ENCODE measurements around the gene BIRC3. TPM values are rescaled to one million over a fixed set of nuclear protein-coding genes. Genes with fewer than 3 reads are reported as not detected.
A peak's percentile ranks its signal among the peaks of the same experiment; 100 is the strongest.

The BIRC3 gene
- total RNA-seq, 4 donors from 2014 or later: 10.6 to 19.0 (median 14.0) TPM

GRCh38 chr11:102316346-102316904, 859 bp upstream of the BIRC3 start:
- Histone ChIP-seq H3K27me3 (no peaks in the 10 kb centered on the region), H3K36me3 (no peaks in the 10 kb centered on the region), H3K4me1 (peaks cover 0 to 81% (median 9%) of the 10 kb centered on the region in 3 donors), H3K9me3 (no peaks in the 10 kb centered on the region), H3K27ac (peak overlapping the region in 3 of 4 donors; percentile 28 to 91 (median 86)), H3K4me3 (no peak overlapping the region)
- no peak for TF ChIP-seq EP300 (IDR thresholded peaks at IDR 0.05)
- no peak for TF ChIP-seq POLR2A (IDR thresholded peaks at IDR 0.05)
- 55 to 66% methylated on average over 4 of the region's 4 CpGs for WGBS, 2 donors (ENCODE audit: low coverage in 1 of 2)
- ATAC-seq: no peak

- Histone ChIP-seq H3K9me3 (no peaks in the 10 kb centered on the region), H3K36me3 (no peaks in the 10 kb centered on the region), H3K4me3 (peak overlapping the region; percentile 67 to 71), H3K27me3 (no peaks in the 10 kb centered on the region), H3K27ac (peak overlapping the region; percentile 45 to 91 (median 83)), H3K4me1 (peaks cover 0 to 85% (median 11%) of the 10 kb centered on the region in 3 donors)
- no peak for TF ChIP-seq POLR2AphosphoS5 (IDR thresholded peaks at IDR 0.05)
- TF ChIP-seq, protein P1, sequence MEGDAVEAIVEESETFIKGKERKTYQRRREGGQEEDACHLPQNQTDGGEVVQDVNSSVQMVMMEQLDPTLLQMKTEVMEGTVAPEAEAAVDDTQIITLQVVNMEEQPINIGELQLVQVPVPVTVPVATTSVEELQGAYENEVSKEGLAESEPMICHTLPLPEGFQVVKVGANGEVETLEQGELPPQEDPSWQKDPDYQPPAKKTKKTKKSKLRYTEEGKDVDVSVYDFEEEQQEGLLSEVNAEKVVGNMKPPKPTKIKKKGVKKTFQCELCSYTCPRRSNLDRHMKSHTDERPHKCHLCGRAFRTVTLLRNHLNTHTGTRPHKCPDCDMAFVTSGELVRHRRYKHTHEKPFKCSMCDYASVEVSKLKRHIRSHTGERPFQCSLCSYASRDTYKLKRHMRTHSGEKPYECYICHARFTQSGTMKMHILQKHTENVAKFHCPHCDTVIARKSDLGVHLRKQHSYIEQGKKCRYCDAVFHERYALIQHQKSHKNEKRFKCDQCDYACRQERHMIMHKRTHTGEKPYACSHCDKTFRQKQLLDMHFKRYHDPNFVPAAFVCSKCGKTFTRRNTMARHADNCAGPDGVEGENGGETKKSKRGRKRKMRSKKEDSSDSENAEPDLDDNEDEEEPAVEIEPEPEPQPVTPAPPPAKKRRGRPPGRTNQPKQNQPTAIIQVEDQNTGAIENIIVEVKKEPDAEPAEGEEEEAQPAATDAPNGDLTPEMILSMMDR (IDR thresholded peaks at IDR 0.05): no peak
- no peak for TF ChIP-seq POLR2A (IDR thresholded peaks at IDR 0.05)
- no peak for TF ChIP-seq EP300 (IDR thresholded peaks at IDR 0.05)
- ATAC-seq: peak; percentile 10
- WGBS, 2 donors (ENCODE audit: low coverage in 1 of 2): 28 to 34% methylated on average over 7 of the region's 7 CpGs
These were observed 452 bp downstream of the BIRC3 start for GRCh38 chr11:102317768-102318103.

DNA sequence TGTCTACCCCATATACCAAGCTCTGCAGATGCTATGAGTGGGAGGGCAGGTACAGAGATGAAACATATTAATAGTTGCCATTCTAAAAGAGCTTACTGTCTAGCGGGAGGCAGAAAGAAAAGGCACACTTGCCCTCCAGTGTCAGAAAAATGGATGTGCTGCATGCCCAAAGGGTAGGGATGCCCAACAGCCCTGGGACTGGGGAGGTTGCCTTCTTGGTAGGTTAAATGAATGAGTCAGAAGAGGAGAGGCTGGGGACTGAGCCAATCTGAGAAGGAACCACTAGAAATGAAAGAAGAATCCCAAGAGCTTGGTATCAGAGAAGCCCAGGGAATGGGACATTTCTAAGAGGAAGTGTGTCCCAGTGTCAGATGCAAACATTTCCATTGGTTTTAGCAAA, 1.2 kb downstream of the BIRC3 start:
- H3K4me3 ChIP-seq: peak overlapping the region; percentile 67 to 71
- H3K27me3 ChIP-seq: no peaks in the 10 kb centered on the region
- no peaks in the 10 kb centered on the region for H3K36me3 ChIP-seq
- peaks cover 0 to 83% (median 11%) of the 10 kb centered on the region in 3 donors for H3K4me1 ChIP-seq
- 50% methylated on average over 1 of the region's 1 CpG; no CpG with 5 or more reads in 1 of the 2 donors for WGBS, 2 donors (ENCODE audit: low coverage in 1 of 2)
- TF ChIP-seq POLR2A (IDR thresholded peaks at IDR 0.05) (no peak), POLR2AphosphoS5 (IDR thresholded peaks at IDR 0.05) (no peak), EP300 (IDR thresholded peaks at IDR 0.05) (no peak)
- TF ChIP-seq, protein P1 (IDR thresholded peaks at IDR 0.05): no peak
- H3K27ac ChIP-seq: peak overlapping the region; percentile 56 to 91 (median 83)
- H3K9me3 ChIP-seq: no peaks in the 10 kb centered on the region
- ATAC-seq: no peak

DNA sequence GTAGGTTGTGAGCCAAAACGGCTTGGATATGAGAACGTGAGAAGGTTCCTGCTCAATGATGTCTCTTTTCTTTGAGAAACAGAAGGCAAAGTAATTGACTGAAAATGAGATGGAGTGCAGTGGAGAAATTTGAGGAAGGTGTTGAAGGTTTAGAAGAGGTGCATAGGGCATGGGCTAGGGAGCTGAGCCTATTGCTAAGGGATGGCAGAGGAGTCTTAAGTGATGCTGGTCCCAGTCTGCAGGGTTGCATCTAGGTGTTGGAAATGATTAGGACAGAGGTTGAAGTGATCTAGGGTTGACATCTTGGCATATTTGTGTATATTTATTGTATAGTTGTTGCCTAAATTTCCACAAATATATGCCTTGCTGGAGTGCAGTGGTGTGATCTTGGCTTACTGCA, 2.3 kb downstream of the BIRC3 start:
- peaks cover 0 to 79% (median 11%) of the 10 kb centered on the region in 3 donors for H3K4me1 ChIP-seq

GRCh38 chr11:102320188-102320587, 2.9 kb downstream of the BIRC3 start:
- peak overlapping the region; percentile 62 to 91 (median 82) for H3K27ac ChIP-seq
- H3K4me3 ChIP-seq: no peak overlapping the region

More for the DNA sequence above, 2.3 kb downstream of the BIRC3 start:
- no peak for ATAC-seq
- H3K27ac ChIP-seq: peak overlapping the region in 3 of 4 donors; percentile 79 to 91 (median 86)
- H3K27me3 ChIP-seq: no peaks in the 10 kb centered on the region
- H3K4me3 ChIP-seq: peak overlapping the region in 1 of 2 donors; percentile 67
- WGBS, 2 donors (ENCODE audit: low coverage in 1 of 2): 73 to 75% methylated on average over 2 of the region's 2 CpGs
- H3K36me3 ChIP-seq: no peaks in the 10 kb centered on the region
- no peak for TF ChIP-seq EP300 (IDR thresholded peaks at IDR 0.05)
- no peak for TF ChIP-seq POLR2A (IDR thresholded peaks at IDR 0.05)
- TF ChIP-seq, protein P1 (IDR thresholded peaks at IDR 0.05): no peak
- no peak for TF ChIP-seq POLR2AphosphoS5 (IDR thresholded peaks at IDR 0.05)
- H3K9me3 ChIP-seq: no peaks in the 10 kb centered on the region

GRCh38 chr11:102320679-102321078, 3.4 kb downstream of the BIRC3 start:
- no peak overlapping the region for H3K4me3 ChIP-seq
- peak overlapping the region; percentile 62 to 91 (median 82) for H3K27ac ChIP-seq
- TF ChIP-seq POLR2AphosphoS5 (IDR thresholded peaks at IDR 0.05) (peak; percentile 91), EP300 (IDR thresholded peaks at IDR 0.05) (no peak)
- no peaks in the 10 kb centered on the region for H3K9me3 ChIP-seq
- no peaks in the 10 kb centered on the region for H3K27me3 ChIP-seq
- peaks cover 0 to 75% (median 11%) of the 10 kb centered on the region in 3 donors for H3K4me1 ChIP-seq
- H3K36me3 ChIP-seq: no peaks in the 10 kb centered on the region
- ATAC-seq: no peak

More at GRCh38 chr11:102320188-102320587, 2.9 kb downstream of the BIRC3 start:
- no peaks in the 10 kb centered on the region for H3K9me3 ChIP-seq
- no peak for ATAC-seq
- H3K4me1 ChIP-seq: peaks cover 0 to 75% (median 11%) of the 10 kb centered on the region in 3 donors
- H3K36me3 ChIP-seq: no peaks in the 10 kb centered on the region
- H3K27me3 ChIP-seq: no peaks in the 10 kb centered on the region
- TF ChIP-seq POLR2A (IDR thresholded peaks at IDR 0.05): no peak
- TF ChIP-seq EP300 (IDR thresholded peaks at IDR 0.05): no peak

Measured in gastroesophageal sphincter (tissue), 4 donors.